ENCODE results near the gene RAB15.

Gene RAB15

DNA sequence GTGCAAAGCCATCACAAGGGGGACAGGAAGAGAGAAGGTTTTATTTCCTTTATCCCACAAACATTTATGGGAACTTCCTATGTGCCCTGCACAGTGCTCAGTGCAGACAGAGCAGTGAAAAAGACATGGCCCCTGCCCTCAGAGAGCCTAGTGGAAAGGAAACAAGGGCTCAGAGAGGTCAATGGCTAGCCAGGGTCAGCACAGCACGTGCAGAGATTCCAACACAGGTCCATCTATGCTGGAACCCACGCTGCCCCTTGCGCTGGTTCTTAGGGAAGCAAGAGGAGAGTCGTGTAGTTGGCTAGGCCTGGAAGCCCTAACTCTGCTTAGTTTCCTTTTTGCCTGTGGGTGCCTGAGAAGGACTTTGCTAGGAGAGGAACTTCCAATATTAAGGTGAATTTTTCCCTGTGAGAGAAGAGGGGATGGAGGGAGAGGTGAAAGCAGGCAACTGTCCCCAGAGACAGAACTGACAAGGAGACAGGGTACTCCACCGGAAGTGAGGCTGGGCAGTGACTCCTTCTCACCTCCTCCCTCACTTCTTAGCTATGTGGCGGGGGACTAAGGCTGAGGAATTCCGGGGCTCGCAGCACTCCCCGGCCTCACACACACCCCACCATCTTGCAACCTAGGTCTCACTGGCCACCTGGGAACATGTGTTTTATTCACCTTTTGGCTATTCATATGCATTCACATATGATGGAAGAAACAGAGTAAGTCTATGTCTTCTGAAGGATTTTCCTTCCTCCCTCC, 17.5 kb downstream of the RAB15 start:
- no peak for DNase-seq

DNA sequence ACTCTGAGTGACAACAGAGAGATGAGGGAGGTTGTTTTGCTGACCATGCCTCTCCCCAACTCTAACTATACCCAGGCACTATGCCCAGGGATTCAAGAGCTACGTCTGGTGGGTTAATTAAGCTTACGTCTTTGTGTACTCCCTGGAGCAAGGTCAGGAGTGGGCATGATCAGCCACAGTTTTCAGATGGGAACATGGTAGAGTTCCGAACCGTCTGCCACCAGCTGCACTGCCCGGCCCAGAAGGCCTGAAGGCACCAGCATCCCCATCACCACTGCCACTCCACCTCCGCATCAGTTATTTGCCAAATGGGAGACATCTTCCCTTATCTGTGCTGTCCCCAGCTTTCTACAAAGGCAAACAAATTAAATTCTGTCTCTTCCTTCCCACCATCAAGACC, 18.5 kb downstream of the RAB15 start:
- no peak for DNase-seq

DNA sequence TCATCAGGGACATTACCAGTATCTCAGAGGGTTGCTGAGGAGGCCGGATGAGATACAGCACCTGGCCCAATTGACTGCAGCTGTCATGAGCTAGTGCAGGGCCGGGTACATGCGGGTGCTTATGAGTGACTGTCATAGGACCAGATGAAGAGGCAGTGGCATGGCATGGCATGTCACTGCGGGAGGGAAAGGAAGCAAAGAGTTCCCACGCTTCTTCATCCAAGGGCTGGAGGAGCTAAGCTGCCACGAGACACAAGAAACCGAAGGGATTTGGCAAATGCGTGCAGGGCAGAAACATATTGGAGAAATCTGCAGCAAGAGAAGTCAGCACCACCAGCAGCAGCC, 18.9 kb downstream of the RAB15 start:
- no peak for DNase-seq

DNA sequence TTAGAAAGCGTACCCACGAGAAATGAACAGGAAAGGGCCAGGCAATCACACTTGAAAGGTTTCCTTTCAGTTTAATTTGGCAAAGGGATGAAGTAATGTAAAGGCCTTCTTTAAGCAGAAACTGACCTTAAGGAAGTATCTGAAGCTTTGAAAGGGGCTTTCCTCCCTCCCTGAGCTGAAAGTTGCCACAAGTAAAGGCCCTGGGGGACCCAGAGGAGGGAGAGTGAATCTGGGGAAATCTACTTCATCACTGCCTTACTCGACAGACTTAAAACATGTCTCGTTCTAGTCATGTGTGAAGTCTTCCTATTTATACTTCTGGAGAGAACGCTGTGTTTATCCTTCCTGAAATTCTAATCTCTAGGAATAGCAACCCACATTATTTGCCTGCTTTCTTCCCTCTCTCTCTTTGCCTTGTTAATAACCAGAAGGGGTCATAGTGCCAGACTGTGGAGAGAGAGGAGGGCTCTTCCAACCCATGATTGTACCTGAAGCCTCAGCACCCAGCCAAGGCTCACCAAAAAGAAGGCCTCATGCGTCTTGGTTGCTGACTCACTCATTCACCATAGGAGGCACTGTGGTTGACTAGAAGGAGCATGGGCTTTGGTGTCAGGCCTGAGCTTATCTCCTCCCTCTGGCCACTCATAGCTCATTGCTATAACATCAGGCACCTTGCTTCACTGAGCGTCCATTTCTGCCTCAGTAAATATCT, 19.4 kb downstream of the RAB15 start:
- no peak for DNase-seq

DNA sequence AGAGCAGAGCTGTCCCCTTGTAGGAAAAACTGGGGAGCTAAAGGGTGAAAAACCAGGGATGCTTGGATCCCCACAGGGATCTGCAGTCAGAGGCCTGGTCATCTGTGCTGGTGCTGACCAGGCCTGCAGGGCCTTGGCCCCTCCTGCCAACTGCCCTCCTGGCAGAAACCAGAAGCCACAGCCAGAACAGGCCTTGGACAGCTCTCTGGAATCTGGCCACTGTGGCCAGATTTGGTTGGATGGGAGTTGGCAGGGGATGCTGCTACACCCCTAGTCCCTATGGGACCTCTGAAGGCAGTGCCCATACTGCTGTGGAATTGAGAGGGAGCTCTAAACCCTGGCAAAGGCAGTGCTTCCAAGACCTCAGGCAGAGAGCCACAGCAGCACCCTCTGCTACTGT, 20.4 kb downstream of the RAB15 start:
- no peak for DNase-seq

DNA sequence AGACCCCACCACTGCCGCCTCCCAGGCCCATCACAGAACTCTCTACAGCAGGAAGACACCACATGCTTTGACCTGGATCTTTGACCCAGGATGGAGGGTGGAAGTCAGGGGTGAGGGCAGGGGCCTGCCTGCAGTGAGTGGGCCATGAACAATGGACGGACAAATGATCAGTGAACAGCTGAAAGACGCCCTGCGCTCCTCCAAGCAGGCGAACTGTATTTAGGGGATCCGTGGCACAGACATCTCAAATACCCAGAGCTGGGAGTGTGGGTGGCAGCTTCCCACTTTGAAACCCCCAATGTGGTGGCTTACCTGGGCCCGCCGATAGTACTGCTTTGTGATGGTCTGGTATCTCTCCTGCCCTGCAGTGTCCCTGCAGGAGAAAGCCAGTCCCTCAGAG, 20.8 kb downstream of the RAB15 start:
- no peak for DNase-seq

GRCh38 chr14:64950889-64951288, 21.2 kb downstream of the RAB15 start:
- no peak for DNase-seq

DNA sequence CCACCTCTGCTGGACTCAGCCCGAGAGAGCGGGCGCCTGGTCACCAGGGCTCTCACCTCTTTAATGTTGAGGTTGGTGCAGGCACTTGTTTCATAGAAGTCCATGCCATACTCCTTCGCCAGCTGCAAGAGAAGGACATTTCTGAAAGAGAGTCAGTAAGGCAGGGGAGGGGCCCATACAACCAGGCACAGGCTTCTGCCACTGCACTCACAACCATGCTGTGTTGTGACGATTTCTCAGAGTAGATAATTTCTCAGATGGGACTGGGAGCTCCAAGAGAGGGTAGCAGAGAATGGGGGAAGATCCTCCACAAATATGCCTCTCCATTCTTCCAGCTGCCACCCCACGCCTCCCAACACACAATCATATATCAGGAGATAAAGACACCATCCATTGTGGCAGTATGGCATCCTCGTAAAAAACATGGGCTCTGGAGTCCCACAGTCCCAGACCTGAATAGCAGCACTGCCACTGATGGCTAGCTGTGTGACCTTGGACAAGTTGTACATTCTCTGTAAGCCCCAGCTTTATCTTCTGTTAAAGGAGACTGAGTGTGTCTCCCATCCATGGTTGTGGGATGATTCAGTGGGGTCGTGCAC, 23.4 kb downstream of the RAB15 start:
- DNase-seq, result no peak

DNA sequence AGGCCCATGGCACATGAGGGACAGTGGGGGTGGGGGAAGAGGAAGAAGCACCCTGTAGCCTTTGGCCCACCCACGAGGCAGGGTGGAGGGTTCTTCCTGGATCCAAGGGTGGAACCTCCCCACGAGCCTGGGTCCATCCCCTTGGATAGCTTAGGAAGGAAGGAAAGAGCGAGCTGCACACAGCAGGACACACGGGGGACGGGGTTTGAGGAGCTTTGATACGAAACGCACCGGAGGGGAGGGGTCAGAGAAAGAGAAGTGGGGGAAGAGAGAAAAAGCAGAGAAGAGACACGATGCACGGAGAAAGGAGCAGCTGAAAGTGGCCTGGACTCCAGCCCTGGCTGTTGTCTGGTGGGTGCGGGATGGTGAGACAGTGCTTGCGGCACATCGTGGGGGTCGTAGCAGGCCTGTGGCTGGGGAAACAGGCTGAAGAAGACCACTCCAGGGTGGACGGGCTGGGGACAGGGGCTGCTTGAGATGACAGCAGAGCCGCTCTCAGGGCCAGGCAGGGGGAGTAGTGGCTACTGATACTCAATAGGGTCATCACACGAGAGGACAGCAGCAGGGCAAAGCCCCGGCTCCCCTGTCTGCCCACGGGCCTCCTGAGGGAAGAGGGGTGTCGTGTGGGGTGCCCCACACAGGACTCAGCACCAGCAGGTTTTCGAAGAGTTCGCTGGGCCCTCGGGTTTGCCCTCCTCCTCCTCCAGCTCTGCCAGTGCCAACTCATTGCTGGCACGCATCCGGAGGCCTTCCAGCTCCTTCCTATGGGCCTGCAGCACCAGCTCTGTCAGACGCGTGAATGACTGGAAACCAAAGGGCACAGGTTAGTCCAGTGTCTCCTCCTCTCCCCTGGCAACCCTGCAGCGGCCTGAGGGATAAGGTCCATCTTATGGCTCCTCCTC, 24.2 kb downstream of the RAB15 start:
- no peak for DNase-seq

GRCh38 chr14:64946310-64947045, 25.7 kb downstream of the RAB15 start:
- DNase-seq, result no peak

- DNase-seq, result no peak
These were observed 26.5 kb downstream of the RAB15 start for GRCh38 chr14:64945431-64946178.

- no peak for DNase-seq
These were observed 27.3 kb downstream of the RAB15 start for GRCh38 chr14:64944861-64945260.

- no peak for DNase-seq
These were observed 28.1 kb downstream of the RAB15 start for GRCh38 chr14:64944041-64944440.

GRCh38 chr14:64943556-64943955, 28.6 kb downstream of the RAB15 start:
- no peak for DNase-seq

DNA sequence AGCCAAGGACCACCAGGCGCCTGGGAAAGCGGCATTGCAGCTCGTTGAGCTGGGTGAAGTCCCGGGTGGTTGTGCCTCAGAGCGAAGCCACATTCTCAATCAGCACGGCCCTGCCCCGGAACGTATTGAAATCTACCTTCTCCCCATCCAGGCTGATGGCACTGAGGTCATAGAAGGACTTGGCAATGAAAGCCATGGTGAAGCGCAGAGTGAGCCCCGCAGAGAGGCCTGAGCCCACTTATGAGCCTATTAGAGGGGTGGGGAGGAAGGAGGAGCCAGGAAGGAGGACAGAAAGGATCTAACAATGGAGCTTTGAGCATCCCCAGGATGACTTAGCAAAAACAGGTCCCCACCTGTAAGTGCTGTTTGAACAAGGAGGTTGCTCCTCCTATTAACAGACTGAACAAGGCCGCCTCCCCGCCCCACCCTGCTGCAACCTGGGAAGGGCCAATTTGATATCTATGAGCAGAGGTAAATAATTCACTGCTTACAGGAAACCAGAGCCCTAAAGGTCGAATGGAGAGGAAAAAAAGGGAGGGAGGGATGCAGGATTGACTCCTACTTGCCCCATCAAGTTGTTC, 29.5 kb downstream of the RAB15 start, which contains the start of gene GPX2:
GPX2 (minus strand) TSS at position 215 of the 581 bp plus-strand sequence; CDS start at position 196, 19 bp downstream.
- no peak for DNase-seq

DNA sequence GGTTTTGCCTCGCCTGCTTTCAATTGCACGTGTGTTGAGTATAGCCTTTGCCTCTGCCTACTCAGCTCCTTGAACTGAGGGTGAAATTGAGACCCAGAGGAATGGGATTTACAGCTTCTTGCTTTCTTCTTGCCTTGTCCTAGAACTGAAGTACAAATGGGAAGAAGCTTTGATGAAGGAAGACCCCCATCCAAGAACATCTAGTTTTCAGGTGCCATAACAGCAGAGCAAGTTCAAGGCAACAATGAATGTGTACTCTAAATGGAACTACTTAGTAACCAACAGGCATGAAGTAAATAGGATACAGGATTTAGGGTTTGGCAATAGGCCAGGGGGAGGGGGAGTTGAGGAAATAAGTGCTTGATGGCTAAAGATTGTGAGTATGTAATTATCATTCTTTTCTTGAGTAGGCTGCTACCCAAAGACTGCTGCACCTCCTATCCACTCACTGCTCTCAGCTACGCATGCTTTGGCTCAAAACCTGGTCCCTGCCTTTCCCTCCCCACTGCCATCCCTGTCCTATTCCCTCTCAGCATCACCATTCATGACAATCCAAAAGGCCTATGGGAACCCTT, 31.7 kb downstream of the RAB15 start:
- no peak for DNase-seq

DNA sequence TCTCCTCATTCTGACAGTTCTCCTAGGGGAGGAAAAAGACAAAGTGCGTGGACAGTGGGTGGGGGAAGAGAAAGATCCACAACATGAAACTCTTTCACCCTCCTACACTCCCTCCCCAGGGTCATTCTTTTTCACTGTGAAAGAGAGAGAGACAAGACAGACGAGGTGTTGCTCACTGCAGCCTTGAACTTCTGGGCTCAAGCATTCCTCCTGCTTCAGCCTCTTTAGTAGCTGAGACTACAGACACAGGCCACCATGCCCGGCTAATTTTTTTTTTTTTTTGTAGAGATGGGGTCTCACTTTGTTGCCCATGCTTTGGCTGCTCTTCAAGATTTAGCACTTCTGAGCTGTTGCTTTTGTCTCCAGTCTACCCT, 32.3 kb downstream of the RAB15 start:
- no peak for DNase-seq

DNA sequence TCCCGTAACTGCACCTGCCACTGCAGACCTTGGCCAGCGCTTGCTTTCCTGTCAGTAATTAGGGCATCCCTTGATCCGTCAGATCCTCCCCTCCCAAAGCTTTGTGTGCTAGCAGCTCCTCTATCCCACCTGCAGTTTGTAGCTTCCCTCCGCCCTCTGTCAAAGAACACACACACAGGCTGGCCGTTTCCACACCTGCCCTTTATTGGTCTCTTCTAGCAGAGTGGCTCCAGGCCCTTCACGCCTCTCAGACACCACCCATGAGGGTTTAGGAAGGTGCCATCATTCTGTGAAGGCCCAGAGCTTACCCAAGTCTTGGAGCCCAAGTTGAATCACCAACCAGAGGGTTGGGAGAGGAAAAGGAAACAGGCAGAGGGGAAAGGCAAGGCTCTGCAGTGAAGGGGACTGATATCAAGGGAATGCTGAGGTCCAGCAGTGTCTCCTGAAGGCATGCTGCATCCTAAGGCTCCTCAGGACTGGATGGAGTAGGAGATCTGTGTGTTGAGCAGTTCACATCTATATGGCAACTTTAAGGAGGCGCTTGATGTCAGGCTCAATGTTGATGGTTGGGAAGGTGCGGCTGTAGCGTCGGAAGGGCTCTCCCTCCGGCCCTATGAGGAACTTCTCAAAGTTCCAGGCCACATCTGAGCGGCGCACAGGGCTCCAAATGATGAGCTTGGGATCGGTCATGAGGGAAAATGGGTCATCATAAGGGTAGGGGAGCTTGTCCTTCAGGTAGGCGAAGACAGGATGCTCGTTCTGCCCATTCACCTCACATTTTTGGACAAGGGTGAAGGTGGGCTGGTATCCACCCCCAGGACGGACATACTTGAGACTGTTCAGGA, 32.9 kb downstream of the RAB15 start:
- no peak for DNase-seq

GRCh38 chr14:64937821-64938193, 34.3 kb downstream of the RAB15 start:
- DNase-seq, result no peak
